Measurements from ENCODE around the gene BICC1.

The BICC1 gene

GRCh38 chr10:58771863-58772262 lies 259.2 kb downstream of the BICC1 start:
- DNase-seq (ENCODE audit: low spot score) (no peak), ATAC-seq (ENCODE audit: low read depth) (no peak)
- H3K27ac ChIP-seq (ENCODE audit: poor library complexity, severe bottlenecking): no peak overlapping the region
- peaks cover 13% of the 10 kb centered on the region for H3K4me1 ChIP-seq (ENCODE audit: insufficient read depth, poor library complexity, severe bottlenecking)
- H3K36me3 ChIP-seq (ENCODE audit: low read depth): no peaks in the 10 kb centered on the region; the same call in 1 of the 2 replicates
- TF ChIP-seq CTCF (IDR thresholded peaks at IDR 0.05; ENCODE audit: poor library complexity, severe bottlenecking): no peak
- no peaks in the 10 kb centered on the region for H3K9me3 ChIP-seq (ENCODE audit: severe bottlenecking)
- no peaks in the 10 kb centered on the region for H3K27me3 ChIP-seq (ENCODE audit: insufficient read depth, poor library complexity, severe bottlenecking)
- H3K4me3 ChIP-seq (ENCODE audit: severe bottlenecking): no peak overlapping the region

- Histone ChIP-seq H3K9me3 (ENCODE audit: severe bottlenecking) (no peaks in the 10 kb centered on the region), H3K4me1 (ENCODE audit: insufficient read depth, poor library complexity, severe bottlenecking) (peaks cover 13% of the 10 kb centered on the region), H3K4me3 (ENCODE audit: severe bottlenecking) (no peak overlapping the region), H3K27me3 (ENCODE audit: insufficient read depth, poor library complexity, severe bottlenecking) (no peaks in the 10 kb centered on the region), H3K27ac (ENCODE audit: poor library complexity, severe bottlenecking) (no peak overlapping the region), H3K36me3 (ENCODE audit: low read depth) (no peaks in the 10 kb centered on the region; the same call in 1 of the 2 replicates)
- no peak for ATAC-seq (ENCODE audit: low read depth)
- no peak for DNase-seq (ENCODE audit: low spot score)
- TF ChIP-seq CTCF (IDR thresholded peaks at IDR 0.05; ENCODE audit: poor library complexity, severe bottlenecking): no peak
These were observed 260.1 kb downstream of the BICC1 start for GRCh38 chr10:58772758-58773157.

GRCh38 chr10:58773341-58773740 lies 260.7 kb downstream of the BICC1 start:
- Histone ChIP-seq H3K4me1 (ENCODE audit: insufficient read depth, poor library complexity, severe bottlenecking) (peaks cover 13% of the 10 kb centered on the region), H3K9me3 (ENCODE audit: severe bottlenecking) (no peaks in the 10 kb centered on the region), H3K4me3 (ENCODE audit: severe bottlenecking) (no peak overlapping the region), H3K36me3 (ENCODE audit: low read depth) (no peaks in the 10 kb centered on the region; the same call in 1 of the 2 replicates), H3K27me3 (ENCODE audit: insufficient read depth, poor library complexity, severe bottlenecking) (no peaks in the 10 kb centered on the region), H3K27ac (ENCODE audit: poor library complexity, severe bottlenecking) (no peak overlapping the region)
- no peak for TF ChIP-seq CTCF (IDR thresholded peaks at IDR 0.05; ENCODE audit: poor library complexity, severe bottlenecking)
- ATAC-seq (ENCODE audit: low read depth) (no peak), DNase-seq (ENCODE audit: low spot score) (no peak)

DNA sequence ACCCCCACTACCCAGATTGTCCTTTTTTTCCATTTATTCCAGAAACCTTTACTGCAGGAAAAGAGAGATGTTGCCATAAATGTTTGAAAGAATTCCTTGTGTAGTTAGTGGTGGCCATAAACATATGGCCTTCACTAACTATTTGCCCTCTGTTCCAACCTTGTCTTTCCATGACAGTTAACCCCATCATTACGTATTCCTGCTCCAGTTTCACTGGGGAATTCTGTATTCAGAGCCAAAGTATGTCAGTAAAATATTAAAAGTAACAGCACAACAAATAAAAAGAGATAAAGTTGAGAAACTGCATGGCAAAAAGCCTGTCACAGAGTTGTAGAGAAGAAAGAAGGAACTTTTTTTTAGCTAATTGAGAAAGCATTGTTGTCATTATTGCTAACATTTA lies 261.3 kb downstream of the BICC1 start:
- no peaks in the 10 kb centered on the region for H3K27me3 ChIP-seq (ENCODE audit: insufficient read depth, poor library complexity, severe bottlenecking)
- no peaks in the 10 kb centered on the region for H3K9me3 ChIP-seq (ENCODE audit: severe bottlenecking)
- no peak for ATAC-seq (ENCODE audit: low read depth)
- H3K36me3 ChIP-seq (ENCODE audit: low read depth): no peaks in the 10 kb centered on the region; the same call in 1 of the 2 replicates
- H3K4me1 ChIP-seq (ENCODE audit: insufficient read depth, poor library complexity, severe bottlenecking): peaks cover 13% of the 10 kb centered on the region
- H3K27ac ChIP-seq (ENCODE audit: poor library complexity, severe bottlenecking): no peak overlapping the region
- no peak overlapping the region for H3K4me3 ChIP-seq (ENCODE audit: severe bottlenecking)
- no peak for DNase-seq (ENCODE audit: low spot score)
- no peak for TF ChIP-seq CTCF (IDR thresholded peaks at IDR 0.05; ENCODE audit: poor library complexity, severe bottlenecking)

DNA sequence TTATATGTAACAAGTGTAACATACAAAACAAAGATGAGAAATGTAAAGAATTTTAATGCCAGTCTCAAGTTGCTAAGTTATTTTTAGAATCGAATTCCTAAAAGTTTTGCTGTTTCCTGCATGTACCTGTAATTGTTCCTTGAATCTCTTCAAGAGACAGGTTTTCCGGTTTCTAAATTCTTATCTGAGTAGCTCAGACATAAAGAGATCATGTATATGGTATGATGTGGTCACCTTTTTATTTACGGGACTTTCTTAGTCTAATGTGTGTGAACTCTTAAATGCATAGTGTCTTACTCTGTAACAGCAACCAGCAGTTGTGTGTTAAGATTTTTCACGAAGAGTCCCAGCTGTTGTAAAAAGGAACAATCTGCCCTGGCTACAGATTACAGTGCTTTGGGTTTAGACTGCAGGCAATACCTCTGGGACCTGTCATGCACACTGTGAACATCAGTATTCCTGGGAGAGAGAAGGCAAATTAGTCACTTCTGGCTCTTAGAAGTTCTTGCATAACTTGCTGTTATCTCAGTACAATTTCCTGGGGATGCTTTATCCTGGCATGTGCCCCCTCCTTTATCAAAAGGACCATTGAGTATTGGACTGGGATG lies 263.4 kb downstream of the BICC1 start:
- ATAC-seq (ENCODE audit: low read depth) (peak; percentile 95), DNase-seq (ENCODE audit: low spot score) (no peak)
- Histone ChIP-seq H3K27me3 (ENCODE audit: insufficient read depth, poor library complexity, severe bottlenecking) (no peaks in the 10 kb centered on the region), H3K4me1 (ENCODE audit: insufficient read depth, poor library complexity, severe bottlenecking) (peaks cover 13% of the 10 kb centered on the region), H3K4me3 (ENCODE audit: severe bottlenecking) (no peak overlapping the region), H3K9me3 (ENCODE audit: severe bottlenecking) (no peaks in the 10 kb centered on the region), H3K27ac (ENCODE audit: poor library complexity, severe bottlenecking) (peak overlapping the region; percentile 70), H3K36me3 (ENCODE audit: low read depth) (no peaks in the 10 kb centered on the region)
- no peak for TF ChIP-seq CTCF (IDR thresholded peaks at IDR 0.05; ENCODE audit: poor library complexity, severe bottlenecking)
